ENCODE measurements around the gene RGS2.

The RGS2 gene, protein sequence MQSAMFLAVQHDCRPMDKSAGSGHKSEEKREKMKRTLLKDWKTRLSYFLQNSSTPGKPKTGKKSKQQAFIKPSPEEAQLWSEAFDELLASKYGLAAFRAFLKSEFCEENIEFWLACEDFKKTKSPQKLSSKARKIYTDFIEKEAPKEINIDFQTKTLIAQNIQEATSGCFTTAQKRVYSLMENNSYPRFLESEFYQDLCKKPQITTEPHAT

DNA sequence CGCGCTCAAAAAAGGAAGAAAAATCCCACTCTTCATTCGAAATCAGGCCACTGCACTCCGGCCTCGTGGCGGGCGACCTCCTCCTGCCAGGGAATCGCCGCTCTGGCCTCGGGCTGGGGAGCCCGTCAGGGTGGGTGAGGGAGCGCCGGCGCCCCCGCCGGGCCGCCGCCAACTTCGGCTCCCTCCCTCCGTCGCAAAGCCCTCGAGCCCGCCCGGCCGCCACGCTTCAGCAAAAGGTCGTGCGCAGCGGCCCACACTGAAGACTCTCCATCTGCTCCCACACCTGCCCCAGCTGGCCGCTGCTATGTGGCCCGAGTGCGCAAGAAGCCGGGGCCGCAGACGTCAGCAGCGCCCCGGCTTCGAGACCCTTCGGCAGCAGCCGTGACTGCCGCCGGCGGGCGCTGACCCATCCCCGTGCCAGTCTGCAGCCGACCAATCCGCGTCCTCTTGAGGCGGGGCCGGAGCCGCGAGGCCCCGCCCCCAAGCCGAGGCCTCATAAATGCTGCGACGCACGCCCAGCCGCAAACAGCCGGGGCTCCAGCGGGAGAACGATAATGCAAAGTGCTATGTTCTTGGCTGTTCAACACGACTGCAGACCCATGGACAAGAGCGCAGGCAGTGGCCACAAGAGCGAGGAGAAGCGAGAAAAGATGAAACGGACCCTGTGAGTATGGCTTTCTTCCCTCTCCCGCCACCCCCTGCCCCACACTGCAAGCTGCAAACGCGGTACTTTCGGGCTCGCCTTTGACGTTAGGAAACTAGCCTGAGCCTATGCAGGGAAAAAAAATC, at the start of gene RGS2:
Gene RGS2 (plus strand): TSS at position 522 of the 789 bp plus-strand sequence. CDS start 33 bp downstream, at position 555.
- DNase-seq, result peak; percentile 76

DNA sequence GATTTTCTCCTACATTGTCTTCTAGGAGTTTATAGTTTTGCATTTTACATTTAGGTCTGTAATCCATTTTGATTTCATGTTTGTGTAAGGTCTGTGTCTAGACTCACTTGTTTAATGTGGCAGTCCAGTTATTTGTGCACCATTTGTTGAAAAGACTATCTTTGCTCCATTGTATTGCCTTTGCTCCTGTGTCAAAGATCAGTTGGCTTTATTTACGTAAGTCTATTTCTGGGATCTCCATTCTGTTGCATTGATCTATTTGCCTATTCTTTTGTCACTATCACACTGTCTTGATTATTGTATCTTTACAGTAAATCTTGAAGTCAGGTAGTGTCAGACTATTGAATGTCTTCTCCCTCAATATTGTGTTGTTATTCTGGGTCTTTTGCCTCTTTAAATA, 49.7 kb upstream of the RGS2 start:
- DNase-seq, result no peak

DNA sequence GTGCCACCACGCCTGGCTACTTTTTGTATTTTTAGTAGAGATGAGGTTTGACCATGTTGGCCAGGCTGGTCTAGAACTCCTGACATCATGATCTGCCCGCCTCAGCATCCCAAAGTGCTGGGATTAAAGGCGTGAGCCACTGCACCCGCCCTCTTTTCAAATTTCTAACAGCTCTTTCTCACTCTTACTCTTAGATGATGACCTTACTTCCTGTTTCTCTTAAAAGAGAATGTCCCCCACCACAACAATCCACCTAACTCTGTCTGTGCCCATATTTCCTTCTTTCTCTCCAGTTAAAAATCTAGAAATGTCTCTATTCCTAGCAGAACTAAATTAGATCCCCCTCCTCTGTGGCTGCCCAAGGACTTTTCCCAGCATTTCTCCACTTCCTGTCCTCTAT, 46.6 kb upstream of the RGS2 start:
- DNase-seq, result no peak

DNA sequence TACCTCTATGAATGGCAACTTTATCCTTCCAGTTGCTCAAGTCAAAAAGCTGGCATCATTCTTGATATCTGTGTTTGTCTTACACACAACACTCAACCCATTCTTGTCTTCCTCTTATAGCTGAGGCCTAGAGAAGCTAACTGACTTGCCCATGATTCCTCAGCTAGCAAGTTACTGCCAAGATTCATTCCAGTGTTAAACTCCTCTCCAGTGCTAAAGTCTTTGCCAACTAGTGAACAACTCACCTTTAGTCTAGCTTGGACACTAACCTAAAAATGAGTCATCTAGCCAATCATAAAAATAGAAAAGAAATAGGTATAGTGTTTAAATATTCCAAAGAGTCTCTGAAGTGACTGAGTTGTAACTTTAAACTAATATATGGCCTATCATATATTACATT, 45.6 kb upstream of the RGS2 start:
- DNase-seq, result no peak

DNA sequence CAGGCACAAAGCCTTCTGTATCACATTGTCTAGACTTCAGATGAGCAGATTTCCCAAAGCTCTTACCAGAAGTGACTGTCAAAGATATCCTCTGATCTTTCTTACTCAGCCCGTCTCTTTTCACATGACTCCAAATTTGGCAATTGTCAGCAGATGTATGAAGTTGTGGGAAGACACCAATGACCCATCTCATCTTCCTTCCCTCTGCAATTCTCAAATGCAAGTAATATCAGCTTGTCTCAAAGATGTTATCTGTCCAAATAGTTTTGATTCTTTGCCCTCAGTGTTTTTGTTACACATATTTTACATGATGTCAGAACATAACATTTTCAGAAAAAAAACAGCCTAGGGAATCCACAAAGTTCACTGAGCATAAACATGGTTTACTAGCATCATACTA, 45.1 kb upstream of the RGS2 start:
- no peak for DNase-seq

DNA sequence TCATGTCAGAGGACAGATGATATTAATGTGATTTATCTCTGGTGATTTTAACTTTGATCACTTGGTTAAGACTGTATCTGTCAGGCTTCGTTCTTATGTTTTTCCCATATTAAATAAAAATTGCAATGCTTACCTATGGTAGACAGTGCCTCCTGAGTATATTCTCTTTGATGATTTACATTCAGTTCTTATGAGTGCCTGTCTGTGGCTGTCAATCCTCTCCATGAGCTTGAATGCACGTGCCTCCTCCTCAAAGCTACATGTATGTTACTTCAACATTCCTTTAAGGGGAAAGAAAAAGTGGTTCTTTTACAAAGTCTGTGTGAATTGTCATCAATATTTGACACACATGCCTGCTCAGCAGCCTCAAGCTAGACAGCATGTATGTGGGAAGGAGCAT, 44.2 kb upstream of the RGS2 start:
- DNase-seq, result no peak

DNA sequence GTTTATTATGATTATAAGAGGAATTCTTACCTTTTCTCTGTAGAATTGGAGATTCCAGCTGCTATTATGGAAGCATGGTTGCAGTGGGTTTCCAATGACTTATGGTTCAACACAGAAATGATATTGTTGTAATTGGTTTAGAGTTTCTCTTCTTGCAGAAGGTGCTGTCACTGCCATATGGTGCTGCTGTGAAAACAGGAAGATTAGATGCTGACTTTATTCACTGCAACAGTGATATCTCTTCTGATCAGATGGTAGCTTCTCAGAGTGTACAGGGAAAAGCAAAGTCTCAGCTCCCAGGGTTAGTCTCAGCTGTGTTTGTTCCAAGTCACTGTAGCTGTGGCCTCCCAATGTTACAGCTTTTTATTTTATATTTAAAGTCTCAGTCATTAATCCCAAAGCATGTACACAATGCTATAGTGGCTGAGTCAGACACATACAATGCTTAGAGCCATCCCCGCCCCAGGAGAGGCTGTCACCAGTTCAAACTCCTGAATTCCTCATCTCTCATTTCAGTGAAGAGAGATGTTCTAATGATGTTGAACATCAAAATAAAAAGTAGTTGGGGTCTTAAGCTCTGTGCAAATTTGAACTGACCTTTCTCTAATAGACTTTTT, 42.7 kb upstream of the RGS2 start:
- DNase-seq, result peak; percentile 30

DNA sequence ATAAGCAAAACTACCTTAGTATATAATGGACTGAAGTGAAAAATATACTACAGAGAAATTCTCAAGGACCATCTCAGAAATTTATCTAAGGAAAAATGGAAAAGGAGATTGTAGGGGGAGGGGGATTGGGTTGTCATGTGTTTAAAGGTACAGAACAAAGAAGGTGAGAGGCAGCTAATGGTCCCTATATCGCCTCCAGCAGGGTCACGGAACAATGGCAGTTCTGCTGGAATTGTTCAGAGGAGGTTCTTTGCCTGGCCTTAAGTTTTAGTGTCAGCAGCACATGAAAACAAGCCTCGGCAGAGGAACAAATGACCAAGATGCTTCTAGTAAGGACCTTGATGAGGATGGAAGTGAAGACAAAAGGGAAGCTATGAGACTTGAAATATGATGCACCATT, 42.0 kb upstream of the RGS2 start:
- DNase-seq, result no peak

DNA sequence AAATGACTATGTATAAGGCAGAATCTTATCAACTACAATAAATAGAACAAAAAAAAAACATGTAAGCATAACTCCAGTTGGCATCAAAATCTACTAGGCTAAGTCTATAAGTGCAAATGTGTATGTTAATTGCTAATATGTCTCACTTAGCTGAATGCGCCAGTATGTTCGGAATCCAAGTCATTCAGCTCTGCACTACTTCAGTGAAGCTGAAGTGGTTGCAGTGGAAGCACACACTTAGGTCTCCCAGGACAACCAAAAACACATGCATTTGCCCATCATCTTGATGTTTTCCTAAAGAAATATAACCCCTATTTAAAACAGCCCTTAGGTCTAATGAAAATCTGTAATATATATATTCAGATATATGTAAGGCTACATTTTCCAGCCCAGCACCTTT, 41.0 kb upstream of the RGS2 start:
- no peak for DNase-seq

DNA sequence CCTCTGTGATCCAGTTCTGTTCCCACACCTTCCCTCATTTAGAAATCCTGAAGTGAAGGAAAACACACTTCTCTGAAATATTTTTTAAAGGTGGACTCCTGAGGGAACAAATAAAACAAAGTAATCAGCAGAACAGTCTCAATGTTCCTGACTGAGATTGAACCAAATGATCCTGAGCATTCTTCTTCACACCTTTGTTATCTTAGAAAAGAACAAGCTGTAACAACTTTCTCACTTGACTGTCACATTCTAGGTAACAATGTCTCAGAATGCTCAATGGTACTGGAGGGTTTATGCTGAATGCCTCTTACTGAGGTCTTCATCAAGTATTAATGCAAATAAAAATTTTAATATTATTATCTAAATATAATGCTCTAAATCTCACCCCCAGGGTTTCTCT, 40.4 kb upstream of the RGS2 start:
- DNase-seq, result no peak

DNA sequence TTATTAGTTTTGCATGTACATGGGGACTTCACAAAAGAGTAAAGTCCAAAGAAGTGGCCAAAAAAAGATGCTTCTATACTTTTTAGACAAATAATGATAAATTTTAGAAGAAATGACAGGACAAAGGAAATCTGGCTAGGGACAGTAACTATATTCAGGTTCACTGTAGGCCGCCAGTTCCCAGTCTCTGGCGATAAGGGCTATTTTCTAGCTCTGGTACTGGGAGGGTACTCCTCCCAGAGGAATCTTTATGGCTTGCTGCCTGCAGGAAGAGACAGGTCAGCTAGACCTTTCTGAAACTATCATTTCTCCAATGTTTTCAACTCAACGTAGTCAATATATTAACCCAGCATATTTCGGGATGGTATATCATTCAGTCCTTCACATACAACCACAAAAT, 37.5 kb upstream of the RGS2 start:
- no peak for DNase-seq

DNA sequence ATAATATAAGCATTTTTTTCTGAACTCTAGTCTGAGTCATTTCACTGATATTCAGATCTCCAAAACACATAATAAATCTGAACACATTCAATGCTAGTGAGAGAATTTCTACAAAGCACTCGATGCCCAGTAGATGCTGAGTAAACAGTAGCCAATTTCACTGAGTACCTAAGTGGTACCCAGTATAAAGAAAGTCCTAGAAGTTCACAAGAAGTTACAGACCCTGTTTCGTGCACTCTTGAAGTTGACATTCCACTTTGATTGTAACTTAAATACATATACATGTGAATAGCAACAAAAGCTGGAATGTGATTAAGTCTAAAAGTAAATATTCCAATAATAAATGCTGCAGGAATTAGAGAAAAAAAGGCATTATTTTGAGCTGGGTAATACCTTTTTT, 33.2 kb upstream of the RGS2 start:
- no peak for DNase-seq

DNA sequence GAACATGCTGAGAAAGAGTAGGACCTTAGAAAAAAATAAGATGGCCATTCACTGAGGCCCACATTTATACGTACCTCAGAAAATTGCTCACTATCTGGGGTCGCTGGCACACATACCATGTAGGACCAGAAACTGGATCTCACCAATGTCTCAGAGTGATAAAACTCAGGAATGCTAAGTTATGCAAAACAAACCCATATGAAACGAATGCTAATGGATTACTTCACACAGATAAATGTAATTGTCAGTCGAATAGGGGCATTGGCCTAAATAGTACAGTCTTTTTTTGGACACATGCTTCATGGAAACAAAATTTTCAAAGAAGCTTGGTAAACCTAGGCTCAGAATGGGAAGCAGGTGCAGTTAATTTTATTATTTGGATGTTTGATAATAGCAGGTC, 32.6 kb upstream of the RGS2 start:
- DNase-seq, result no peak

DNA sequence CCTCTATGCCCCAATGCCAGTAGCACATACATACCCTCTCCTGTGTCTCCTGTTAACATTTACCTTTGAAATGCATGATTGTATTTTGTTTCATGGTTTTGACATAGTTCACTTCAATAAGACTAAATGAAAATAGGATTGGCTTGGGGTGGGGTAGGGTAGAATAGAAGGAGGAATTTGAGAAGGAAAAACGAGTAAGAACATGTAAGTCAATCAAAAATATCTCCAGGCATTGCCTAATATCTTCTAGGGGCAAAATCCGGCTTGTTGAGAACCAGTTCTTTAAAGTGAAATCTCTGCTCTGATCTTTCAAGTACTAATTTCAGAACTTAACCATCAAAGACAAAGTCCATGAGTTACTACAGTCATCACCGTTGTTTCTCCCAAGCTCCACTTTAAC, 31.8 kb upstream of the RGS2 start:
- no peak for DNase-seq

DNA sequence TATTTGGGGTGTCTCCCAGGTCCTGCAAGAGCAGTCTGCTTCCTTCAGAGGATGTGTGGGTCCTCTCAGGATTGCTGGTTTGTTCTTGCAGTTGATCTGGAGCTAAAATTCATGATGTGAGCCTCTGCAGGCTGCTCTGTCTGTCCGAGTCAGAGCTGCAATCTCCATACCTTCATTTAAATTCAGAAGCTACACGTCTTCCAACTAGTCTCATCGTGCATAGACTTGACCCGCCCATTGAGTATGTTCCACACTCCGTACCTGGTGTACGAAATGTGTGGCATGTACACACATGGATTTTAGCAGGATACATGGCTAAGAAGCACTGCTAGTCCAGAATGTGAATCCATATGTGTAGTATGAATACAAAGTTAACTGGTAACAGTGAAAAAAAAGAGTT, 25.0 kb upstream of the RGS2 start:
- DNase-seq, result no peak

DNA sequence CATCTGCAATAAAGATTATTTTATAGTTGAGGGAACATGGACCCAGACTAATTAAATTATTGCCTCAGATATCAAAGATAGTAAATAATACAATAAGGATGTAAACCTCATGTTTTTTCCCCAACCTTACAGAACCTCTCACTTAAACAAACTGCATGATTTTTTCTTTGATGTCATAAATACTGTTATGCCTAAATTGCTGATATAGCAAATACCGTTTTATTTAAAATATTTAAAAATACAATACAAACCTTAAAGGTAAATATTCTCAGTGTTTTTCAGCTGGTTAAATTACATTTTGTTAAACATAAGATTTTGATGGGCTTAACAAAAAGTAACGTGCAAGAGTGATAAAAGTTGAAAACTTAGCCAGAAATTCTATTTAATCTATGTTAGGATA, 24.4 kb upstream of the RGS2 start:
- no peak for DNase-seq

DNA sequence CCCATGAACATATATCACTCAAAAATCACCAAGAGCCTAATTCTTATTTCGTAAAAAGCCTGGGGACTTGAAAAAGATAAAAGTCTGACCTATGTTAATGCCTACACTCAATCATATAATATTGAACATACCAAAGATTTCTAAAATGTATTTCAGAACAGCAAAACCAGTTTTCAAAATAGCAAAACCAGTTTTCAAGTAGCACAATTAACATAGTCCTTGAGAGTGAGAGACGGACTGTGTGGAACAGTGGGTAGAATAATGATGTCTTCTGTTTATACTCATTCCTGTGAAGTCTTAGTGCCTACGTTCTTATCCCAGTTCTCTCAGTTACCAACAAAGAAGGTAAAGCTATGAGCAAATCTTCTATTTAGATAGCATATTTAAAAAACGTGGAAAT, 22.3 kb upstream of the RGS2 start:
- DNase-seq, result no peak

DNA sequence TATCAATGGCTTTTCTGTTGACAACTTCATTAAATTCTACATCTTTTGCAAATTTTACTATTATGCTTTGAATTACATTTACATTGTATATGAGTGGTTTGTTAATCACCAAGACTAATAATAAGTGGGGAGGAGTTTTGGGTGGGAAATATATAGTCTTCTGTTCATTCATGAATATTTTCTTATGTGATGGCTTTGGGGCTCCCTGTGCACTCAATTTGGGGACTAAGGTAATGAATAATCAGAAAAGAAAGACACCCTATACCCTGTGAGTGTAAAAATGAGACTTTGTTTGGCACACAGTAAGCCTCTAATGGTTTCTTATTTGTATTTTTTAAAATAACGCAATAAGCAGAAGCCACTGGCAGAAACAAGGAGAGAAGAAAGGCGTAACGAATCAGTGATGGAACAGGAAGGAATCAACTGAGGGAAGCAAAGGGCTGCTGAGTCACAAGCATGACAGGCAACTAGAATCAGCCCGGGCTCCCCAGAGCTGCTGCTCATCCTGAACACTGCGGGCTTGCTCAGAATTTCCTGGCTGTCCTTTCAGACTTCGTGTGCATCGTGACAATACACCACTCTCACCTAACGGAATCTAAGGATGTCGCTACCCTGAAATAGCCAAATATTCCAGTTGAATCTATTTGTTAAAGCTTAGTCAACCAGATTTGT, 20.8 kb upstream of the RGS2 start:
- no peak for DNase-seq

DNA sequence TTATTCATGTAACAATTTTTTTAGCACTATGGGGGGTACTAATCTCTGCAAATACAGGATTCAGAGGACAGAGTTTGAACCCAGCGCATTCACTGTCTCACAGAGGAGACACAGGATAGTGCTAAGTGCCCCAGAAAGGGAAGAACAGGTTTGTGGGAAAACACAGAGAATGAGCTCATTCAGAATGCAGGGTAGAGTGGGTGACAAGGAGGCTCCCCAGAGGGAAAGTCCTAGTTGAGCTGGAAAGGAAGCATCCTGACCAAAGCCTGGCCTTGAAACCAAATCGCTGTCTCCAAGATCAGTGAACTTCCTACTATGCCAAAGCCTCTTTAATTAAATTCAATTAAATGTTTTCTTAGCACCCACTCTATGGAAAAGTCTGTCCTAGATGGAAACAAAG, 19.0 kb upstream of the RGS2 start:
- DNase-seq, result no peak

DNA sequence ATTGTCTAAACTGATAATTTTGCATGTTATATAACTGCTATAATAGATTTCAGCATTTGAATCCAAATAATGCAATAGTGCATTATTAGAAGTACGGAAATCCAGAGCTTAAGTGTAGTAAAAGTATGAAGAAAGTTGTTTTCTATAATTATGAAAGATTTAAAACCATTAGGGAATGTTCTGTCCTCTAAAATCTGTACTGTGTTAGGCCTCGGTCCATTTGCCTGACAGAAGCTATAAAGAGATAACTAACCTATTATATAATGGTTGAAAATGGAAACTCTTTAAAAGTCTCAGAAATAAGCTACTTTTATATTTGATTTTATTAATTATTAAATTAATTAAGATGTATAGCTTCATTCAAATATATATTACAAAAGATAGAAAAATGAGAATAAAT, 16.2 kb upstream of the RGS2 start:
- no peak for DNase-seq

DNA sequence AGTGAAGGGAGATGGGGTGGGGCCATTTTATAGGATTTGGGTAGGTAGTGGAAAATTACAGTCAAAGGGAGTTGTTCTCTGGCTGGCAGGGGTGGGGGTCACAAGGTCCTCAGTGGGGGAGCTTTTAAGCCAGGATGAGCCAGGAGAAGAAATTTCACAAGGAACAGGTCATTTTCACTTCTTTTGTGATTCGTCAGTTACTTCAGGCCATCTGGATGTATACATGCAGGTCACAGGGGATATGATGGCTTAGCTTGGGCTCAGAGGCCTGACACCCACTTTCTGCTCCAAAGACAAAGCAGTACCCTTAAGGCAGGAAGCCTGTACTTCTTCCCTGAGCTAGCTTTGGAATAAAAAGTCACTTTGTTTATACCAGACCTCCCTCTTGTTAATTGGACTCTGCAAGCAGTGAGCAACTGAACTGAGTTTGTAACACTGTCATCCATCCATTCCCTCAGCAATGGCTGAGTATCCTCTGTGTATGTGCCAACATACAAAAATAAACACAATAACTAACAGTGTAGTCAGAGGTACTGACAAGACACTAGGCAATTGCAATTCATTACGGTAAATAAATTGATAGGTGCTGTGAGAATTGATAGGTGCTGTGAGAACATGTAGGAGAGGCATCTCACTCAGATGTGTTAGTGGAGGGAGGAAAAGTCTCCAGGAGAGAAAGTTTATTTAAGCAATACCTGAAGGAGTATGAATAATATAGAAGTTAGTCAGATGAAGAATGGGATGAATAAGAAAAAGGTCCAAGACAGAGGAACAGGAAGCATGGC, 14.7 kb upstream of the RGS2 start:
- no peak for DNase-seq

DNA sequence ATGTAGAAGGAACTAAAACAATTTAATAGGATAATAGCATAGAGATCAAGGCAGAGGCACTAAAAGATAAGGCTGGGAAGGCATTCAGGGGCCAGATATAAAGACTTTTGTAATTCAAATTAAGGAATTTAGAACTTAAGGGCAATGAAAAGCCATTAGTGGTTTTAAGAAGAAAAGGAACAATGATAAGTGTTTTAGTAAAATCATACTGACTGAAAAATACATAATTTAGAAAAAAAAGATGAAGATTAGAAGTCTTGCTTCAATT, 14.1 kb upstream of the RGS2 start:
- no peak for DNase-seq

DNA sequence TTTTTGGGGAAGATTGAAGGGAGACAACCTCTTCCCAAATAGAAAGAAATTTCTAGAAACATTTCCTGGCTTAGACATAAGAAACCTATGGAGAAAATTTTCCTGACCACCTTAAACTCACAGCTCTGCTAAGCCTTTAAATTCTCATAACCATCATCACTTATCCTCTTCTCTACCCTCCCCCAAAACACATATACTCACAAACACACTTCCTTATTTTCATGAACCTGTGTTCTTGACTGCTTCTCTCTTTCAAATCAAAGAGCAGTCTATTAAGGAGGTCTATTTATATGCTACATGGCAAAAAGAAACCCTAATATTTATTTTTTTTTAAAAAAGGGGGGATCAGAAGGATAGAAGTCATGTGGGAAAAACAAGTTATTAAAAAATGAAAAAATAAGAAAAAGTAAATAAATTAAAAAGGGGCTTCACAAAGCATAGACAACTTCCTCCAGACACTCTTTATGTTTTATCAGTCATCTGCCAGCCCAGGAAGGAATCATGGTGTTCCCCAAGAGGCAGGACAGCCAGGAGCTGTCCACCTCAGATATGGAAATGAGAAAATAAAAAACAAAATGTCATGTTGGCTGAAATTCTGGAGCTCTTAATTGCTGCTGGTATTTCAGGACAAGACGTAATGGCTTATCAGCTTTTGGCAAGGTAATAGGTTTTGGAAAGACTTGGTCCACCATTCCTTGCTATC, 12.8 kb upstream of the RGS2 start:
- DNase-seq, result no peak
